GM18868 (cell line): ENCODE results near the gene POLN.

ENCODE experiments used
- ATAC-seq: cut with Tn5 transposase; IDR thresholded peaks from one replicate; pipeline ENCODE4 v1.9.1; 2021; ENCODE audit warnings: mild to moderate bottlenecking, moderate library complexity; ENCODE audit not compliant: unreplicated experiment

The POLN gene

DNA sequence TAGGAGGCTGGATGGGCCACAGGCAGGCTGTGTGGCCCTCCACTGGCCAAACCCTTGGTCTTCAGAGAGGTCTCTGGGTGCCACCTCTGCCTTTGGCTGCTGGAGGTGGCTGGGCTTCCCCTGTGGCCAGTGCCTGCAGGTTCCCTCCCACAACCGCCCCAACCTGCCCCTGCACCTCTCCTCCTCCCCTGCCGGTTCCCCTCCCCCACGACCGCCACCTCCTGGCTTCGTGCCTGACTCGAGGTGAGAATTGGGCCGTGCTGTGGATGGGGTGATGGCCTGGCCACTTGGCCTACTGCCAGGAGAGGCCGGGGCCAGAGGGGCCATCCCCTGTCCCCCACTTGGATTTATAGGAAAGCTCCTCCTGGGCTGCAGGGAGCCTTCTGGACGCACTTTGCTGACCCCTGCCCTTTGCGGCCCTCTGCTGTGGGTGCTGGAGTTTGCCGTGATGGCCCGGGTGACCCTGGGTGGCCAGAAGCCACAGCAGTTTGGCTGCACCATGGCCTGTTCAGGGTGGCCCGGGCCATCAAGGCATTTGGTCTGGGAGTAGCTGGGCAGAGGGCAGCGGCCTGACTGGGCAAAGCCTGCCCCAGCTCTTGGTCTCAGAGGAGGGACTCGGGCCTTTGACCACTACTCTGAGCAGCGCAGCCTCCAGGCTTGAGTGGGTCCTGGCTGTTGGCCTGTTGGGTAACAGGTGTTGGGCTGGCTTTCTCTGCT lies 179.0 kb downstream of the POLN start:
- no peak for ATAC-seq

DNA sequence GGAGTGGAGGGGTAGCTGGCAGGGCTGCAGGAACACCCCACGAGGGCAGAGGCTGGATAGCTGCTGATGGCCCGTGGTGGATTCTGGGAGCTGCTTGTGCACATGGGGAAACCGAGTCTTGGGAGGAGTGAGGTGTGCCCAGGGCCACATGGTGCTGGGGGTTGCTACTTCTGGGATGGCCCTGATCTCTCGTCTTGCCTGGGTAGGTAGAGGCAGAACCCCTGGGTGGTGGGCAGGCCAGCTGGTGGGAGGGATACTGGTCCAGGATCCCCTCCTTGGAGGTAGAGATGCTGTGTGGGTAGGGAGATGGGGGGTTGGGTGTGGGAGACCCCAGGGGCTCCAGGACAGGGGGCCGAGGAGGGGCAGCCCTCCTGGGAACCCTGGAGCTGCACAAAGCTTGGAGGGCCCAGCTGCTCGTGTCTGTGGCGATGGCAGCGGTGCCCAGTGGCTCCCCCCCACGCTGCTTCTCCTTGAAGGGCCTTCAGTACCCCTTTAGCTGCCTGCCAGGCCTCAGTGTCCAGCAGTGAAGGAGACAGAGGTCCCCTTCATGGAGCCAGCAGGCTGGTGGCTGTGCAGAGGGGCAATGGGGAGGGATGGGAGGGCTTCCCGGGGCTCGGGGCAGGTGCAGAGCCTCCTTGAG lies 179.6 kb downstream of the POLN start:
- ATAC-seq, result no peak

DNA sequence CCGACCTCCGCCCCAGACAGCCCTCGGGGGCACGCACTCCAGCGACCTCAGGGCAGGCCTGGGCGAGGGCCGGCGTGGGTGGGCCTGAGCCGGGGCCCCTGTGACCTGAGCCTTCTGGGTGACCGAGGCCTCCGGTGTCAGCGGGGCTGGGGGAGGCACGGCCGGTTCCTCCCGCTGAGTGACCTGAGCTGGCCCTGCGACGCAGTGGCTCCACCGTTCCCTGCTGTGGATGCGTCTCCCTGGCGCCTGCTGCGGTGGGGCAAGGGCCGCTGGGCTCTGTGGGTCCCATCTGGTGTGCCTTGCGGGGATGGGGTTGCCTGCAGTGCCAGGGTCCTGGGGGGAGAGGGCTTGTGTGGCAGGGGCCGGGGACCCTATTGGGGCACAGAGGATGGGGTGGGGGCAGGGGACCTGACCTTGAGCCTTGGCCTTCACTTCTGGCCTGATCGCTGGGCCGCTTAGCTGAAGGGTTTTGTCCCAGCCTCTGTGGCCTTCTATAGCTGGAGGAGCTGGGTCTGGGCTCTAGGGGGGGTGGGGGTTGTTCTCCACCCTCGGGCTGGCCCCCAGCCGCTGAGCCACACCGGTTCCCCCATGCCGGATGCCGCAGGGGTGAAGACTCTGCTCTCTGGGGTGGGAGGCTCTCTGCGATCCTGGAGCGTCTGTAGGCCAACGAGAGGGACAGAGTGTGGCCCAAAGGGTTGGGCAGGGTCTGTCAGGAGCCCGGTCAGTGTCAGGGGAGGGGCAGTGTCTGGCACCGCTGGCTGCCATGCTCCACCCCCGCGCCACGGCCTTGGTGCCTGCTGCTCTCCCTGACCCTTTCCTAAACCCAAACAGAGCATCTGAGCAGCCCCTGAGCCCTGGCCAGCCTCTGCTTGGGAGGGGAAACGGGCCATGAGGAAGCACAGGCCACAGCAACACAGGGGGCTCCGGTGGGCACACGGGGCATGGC lies 180.5 kb downstream of the POLN start:
- ATAC-seq, result no peak

- ATAC-seq, result no peak
These were observed 181.2 kb downstream of the POLN start for GRCh38 chr4:2060611-2061185.

DNA sequence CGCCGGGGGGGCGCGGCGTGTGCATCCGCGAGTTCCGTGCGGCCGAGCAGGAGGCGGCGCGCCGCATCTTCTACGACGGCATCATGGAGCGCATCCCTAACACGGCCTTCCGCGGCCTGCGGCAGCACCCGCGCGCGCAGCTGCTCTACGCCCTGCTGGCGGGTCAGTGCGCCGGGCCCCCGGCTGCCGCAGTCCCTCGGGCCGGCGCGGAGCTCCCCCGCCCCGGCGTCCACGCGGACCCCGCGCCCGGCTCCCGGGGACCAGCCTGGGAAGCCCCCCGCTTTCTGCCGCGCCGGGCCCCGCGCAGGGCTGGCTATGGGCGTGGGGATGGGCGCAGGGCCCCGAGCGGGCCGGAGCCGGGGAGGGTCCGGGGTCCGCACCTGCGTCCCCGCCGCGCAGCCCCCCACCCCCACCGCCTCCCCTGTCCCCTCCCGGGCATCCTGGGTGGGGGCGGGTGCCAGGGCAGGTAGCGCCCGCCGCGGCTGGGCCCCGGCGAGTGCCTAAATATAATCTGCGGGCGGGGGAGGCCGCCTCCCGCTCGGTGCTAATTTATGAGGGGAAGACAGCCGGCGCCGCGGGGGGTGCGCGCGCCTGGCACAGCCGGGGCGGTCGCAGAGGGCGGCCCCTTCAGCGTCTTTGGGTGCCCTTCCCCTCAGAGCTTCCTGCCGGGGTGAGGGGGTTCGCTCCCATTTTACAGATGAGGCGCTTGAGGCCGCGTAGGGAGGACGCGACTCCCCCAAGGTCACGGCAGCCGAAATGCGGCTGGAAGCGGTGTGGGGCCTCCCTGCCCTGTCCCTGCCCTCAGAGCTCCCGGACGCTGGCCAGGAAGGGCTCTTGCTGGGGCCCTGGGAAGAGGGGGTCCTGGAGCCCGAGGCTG lies 182.0 kb downstream of the POLN start:
- no peak for ATAC-seq

DNA sequence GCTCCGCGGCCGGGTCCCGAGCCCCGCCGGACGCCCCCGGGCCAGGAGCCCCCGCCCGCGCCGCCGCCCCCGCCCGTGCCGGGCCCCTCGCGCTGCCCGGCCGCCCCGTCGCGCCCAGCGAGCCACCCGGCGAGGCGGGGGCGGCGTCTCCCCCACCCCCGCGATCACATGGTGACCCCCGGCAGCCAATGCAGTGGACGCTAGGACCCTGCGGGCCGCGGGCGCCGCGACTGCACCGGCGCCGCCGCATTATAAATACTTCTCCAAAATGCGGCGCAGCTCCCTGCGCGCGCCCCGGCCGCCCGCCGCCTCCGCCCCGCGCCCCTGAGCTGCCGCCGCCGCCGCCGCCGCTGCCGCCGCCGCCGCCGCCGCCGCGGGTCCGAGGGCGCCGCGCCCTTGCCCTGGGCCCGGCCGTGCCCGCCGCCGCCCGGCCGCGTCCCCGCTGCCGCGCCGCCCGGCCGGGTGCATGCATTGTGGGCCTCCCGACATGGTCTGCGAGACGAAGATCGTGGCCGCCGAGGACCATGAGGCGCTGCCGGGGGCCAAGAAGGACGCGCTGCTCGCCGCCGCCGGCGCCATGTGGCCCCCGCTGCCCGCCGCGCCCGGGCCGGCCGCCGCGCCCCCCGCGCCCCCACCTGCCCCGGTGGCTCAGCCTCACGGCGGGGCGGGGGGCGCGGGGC lies 182.7 kb downstream of the POLN start, which contains the start of gene NAT8L:
Gene NAT8L (plus strand): TSS at position 282 of the 680 bp plus-strand sequence. CDS start 185 bp downstream, at position 467.
- ATAC-seq, result no peak

GRCh38 chr4:2058264-2059045 lies 183.5 kb downstream of the POLN start:
- no peak for ATAC-seq

GRCh38 chr4:2057382-2058065 lies 184.4 kb downstream of the POLN start:
- no peak for ATAC-seq

GRCh38 chr4:2054217-2054616 lies 187.7 kb downstream of the POLN start:
- ATAC-seq, result no peak

DNA sequence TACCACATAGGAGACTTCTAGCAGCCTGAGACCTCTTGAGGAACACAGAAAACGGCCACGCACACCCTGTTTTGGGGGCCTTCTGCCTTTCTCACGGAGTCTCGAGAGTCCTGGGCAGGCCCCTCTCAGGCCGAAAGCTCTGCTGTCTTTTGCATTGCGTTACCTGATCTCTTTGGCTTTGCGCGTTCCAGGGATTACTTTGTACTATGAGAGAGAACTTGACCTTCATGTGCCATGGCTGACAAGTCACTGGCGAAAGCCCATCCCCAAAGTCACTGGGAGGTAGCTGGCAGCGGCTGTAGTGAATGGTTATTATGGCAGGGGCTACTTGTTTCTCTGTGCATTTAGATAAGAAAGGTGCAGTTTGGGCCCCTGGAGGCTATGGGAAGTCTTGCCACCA lies 190.8 kb downstream of the POLN start:
- no peak for ATAC-seq

DNA sequence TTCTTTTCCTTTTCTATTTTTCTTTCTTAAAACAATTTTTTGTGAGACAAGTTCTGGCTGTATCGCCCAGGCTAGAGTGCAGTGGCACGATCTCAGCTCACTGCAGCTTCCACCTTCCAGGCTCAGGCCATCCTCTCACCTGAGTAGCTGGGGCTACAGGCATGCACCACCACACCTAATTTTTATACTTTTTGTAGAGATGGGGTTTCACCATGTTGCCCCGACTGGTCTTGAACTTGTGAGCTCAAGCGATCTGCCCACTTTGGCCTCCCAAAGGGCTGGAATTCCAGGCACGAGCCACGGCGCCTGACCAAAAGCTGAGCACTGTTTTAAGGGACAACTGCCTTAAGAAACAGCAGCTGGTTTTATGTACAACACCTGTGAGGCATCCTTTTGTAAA lies 192.1 kb downstream of the POLN start:
- no peak for ATAC-seq

DNA sequence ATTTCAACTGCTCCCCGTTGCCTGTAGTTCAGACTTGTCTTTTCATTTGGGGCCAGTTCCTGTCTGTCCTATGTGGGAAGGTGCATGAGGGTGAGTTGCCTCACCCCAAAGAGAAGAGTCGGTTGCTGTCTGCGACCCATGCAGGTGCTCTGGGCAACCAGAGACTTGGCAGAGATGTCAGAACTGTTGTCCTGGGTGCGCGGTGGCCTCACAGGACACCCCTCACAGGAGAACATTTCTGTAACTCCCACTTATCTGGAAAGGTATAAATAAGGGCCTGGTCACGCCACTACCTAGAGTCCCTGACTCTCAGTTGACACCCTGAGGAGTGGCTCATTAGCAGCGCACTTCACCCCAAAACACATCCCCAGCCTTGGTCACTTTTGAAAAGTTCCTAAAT lies 192.5 kb downstream of the POLN start:
- no peak for ATAC-seq

GRCh38 chr4:2048831-2049230 lies 193.1 kb downstream of the POLN start:
- no peak for ATAC-seq

- no peak for ATAC-seq
These were observed 193.9 kb downstream of the POLN start for GRCh38 chr4:2047781-2048581.

DNA sequence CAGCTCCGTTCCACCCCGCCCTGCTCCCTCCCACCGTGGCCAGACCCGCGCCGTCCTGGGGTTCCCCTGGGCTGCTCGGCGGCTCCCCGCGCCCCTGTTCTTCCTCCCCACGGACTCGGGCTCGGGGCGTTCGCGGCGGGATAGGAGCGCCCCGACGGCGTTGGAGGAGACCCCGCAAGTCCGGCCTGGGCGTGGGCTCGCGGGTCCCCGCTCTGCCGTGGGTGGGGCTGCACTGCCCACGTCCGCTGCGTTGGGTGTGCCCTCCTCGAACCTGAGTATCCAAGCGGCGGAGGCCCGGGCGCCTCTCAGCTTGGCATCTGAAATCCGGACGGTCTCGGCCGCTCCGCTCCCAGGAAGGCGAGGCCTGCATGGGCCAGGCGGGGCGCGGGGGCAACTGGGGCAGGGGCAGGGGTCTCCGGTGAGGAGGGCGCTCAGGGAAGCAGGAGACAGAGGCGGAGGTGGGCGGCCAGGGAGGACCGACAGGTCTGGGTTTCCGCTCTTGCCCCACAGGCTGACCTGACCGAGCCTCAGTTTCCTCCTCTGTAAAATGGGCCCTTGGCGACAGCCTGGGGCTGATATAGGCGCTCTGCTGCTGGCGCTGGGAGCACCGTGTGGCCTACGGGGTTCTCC lies 194.8 kb downstream of the POLN start:
- ATAC-seq, result no peak

DNA sequence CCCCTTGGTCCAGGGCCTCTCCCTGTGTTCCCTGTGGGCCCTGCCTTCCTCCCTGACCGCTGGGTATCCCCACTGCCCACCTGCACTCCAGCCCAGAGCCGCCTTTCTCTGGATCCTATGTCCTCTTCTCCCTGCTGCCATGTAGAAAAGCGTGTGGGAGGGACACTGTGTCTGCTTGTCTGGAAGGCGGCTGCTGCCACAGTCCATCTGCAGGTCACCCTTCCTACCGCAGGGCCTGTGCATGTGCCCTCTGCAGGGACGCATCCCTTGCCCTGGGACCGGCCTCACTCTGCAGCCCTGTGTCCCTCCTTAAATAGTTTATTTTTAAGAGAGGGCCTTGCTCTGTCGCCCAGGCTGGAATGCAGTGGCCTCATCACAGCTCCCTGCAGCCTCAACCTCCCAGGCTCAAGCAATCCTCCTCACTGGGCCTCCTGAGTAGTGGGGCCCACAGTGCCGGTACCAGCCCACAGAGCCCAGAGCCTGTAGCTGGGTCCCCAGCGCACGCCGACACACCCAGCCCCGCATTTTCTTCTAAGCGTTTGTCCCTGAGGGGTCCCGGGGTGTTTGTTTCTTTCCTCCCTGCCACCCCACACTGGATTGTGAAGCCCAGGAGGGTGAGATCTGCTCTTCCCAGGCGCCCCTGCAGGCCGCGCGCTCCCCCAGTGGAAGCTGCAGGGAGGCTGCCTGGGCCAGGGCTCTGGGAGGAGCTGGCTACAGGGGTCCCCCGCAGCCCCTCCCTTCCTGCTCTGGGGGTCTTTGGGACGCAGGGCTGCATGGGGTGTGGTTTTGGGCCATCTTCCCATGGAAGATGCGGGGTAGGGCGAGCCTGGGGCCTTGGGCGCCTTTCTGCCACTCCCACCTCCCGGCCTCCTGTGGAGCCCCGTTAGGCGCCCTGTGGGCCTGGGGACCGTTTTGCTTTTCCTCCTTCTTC lies 195.6 kb downstream of the POLN start:
- no peak for ATAC-seq
